PC-3 (cell line): Measurements from ENCODE around the gene FBXO4. TPM values are rescaled to one million over a fixed set of nuclear protein-coding genes. Genes with fewer than 3 reads are reported as not detected.
A peak's percentile ranks its signal among the peaks of the same experiment; 100 is the strongest.

Experiments
- ATAC-seq: fragments of 200-7000 bp; cut with Tn5 transposase; 2 replicates; pipeline ENCODE4 v1.9.1; 2020; ENCODE audit warnings: mild to moderate bottlenecking, moderate library complexity
- BruUV-seq: library from RNA; stranded (reverse); fragments of 400-500 nt; replicated peaks from 2 replicates; lab custom pipeline; 2021; lab: Mats Ljungman, UMichigan
- CTCF ChIA-PET: fragments of 300-600 bp; sonication (Branson Sonifier 250); formaldehyde crosslinking; loops from one replicate; lab custom pipeline; 2022; ENCODE audit warnings: antibody characterized with exemption; lab: Charles Lee
- POLR2A ChIA-PET: fragments of 300-600 bp; sonication (Branson Sonifier 250); formaldehyde crosslinking; loops from one replicate; lab custom pipeline; 2022; ENCODE audit warnings: antibody characterized with exemption; ENCODE audit not compliant: unreplicated experiment; lab: Charles Lee
- DNase-seq: peaks from one replicate; pipeline ENCODE4 v3.0.0-alpha.2; 2015
- H2AFZ ChIP-seq: fragments of 300-600 bp; sonication (generic); 2 replicates; pipeline ENCODE4 v1.6.0; 2016; ENCODE audit warnings: antibody characterized with exemption, low read length
- H3F3A ChIP-seq: fragments of 300-600 bp; sonication (generic); one replicate; pipeline ENCODE4 v1.6.0; 2017; ENCODE audit warnings: antibody characterized with exemption, low read length, control low read depth, mild to moderate bottlenecking; ENCODE audit not compliant: unreplicated experiment
- H3K27ac ChIP-seq: fragments of 300-600 bp; sonication (generic); 2 replicates; pipeline ENCODE4 v1.5.1; 2016; ENCODE audit warnings: mild to moderate bottlenecking, low read length
- H3K27me3 ChIP-seq: fragments of 300-600 bp; sonication (generic); 2 replicates; pipeline ENCODE4 v1.6.1; 2016; ENCODE audit warnings: low read length, mixed read lengths
- H3K36me3 ChIP-seq: fragments of 300-600 bp; sonication (generic); 2 replicates; pipeline ENCODE4 v1.6.1; 2016; ENCODE audit warnings: low read depth, mixed run types, low read length, mixed read lengths
- H3K4me1 ChIP-seq: fragments of 300-600 bp; sonication (generic); 2 replicates; pipeline ENCODE4 v1.5.1; 2016; ENCODE audit warnings: low read length; ENCODE audit not compliant: insufficient read depth
- H3K4me2 ChIP-seq: fragments of 300-600 bp; sonication (generic); 2 replicates; pipeline ENCODE4 v1.6.0; 2016; ENCODE audit warnings: low read length
- H3K4me3 ChIP-seq: fragments of 300-600 bp; sonication (generic); 2 replicates; pipeline ENCODE4 v1.5.1; 2016; ENCODE audit warnings: mild to moderate bottlenecking, low read length, mixed read lengths
- H3K79me2 ChIP-seq: fragments of 300-600 bp; sonication (generic); 2 replicates; pipeline ENCODE4 v1.6.1; 2017; ENCODE audit warnings: low read length, mixed read lengths
- H3K9ac ChIP-seq: fragments of 300-600 bp; sonication (generic); 2 replicates; pipeline ENCODE4 v1.6.0; 2016; ENCODE audit warnings: mild to moderate bottlenecking, low read length
- H3K9me2 ChIP-seq: fragments of 300-600 bp; sonication (generic); replicated peaks from 2 replicates; pipeline ENCODE4 v1.6.1; 2016; ENCODE audit warnings: mixed run types, low read length, mixed read lengths
- H3K9me3 ChIP-seq: fragments of 300-600 bp; sonication (generic); 2 replicates; pipeline ENCODE4 v1.6.1; 2016; ENCODE audit warnings: low read length, mixed read lengths
- H4K20me1 ChIP-seq: fragments of 300-600 bp; sonication (generic); 2 replicates; pipeline ENCODE4 v1.6.1; 2016; ENCODE audit warnings: low read length, mixed read lengths
- EZH2 ChIP-seq: fragments of 300-600 bp; sonication (generic); IDR thresholded peaks from one replicate; pipeline ENCODE4 v1.6.1; 2017; ENCODE audit warnings: antibody characterized with exemption, mild to moderate bottlenecking, low read length; ENCODE audit not compliant: unreplicated experiment
- EZH2phosphoT487 ChIP-seq: fragments of 300-600 bp; sonication (generic); IDR thresholded peaks from 2 replicates; pipeline ENCODE4 v1.6.1; 2018; ENCODE audit warnings: mild to moderate bottlenecking, antibody characterized with exemption, low read length, borderline replicate concordance
- intact Hi-C: fragments of 100-400 bp; cut with micrococcal nuclease; formaldehyde crosslinking; loops from 2 replicates; pipeline ENCODE4 v1.9.0; 2023
- total RNA-seq: library from RNA; depleted of rRNA; stranded (reverse); fragments of >200 nt; gene quantifications from 2 replicates; pipeline ENCODE4 v1.2.3, GENCODE V29; 2014
- TF ChIP-seq, protein P1 (sequence below): fragments of 300-600 bp; sonication (generic); conservative IDR thresholded peaks from 2 replicates; pipeline ENCODE4 v1.5.1; 2017; ENCODE audit warnings: antibody characterized with exemption, low read depth, mild to moderate bottlenecking, low read length

The FBXO4 gene
- total RNA-seq, 1 experiment from 2014 or later = 18.1 TPM

DNA sequence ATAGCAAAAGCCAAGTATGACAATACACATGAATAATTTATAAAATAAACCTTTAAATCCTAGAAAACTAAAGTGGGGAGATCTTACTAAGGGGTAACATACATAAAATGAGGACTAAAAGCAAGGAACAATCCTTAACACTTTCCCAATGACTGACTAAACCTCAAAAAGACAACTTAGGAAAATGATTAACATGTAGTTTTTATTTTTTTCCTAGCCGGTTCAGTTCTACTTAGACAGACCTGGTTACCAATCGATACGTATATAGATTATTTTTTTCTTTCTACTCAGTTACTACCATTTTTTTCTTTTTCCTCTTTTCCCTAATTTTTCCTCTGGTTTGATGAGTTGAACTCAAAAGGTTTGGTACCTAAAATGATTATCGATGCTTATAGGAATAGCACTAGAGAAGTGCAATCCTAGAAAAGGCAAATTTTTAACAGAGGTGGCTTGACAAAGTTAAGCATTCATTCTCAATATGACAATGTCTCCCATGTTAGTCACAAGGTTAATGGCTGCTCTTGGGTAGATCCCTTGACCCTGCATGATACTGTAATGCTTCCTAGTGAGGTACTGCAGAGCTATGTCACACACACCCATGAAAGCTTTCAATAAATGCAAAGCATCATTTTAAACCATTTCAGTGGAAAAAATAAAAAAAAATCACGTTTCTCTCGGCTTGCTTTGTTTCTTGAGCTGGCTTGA lies 41.5 kb downstream of the FBXO4 start:
- Histone ChIP-seq H3K9ac (no peak overlapping the region), H4K20me1 (no peaks in the 10 kb centered on the region), H3F3A (no peaks in the 10 kb centered on the region), H3K27me3 (no peaks in the 10 kb centered on the region), H3K4me1 (no peaks in the 10 kb centered on the region), H3K9me2 (no peaks in the 10 kb centered on the region), H3K27ac (no peak overlapping the region), H3K4me3 (no peak overlapping the region), H3K9me3 (0 out of 2 replicates have a peak, but pooled peaks cover under 1% of the 10 kb centered on the region), H2AFZ (no peak overlapping the region), H3K4me2 (no peak overlapping the region), H3K79me2 (no peaks in the 10 kb centered on the region), H3K36me3 (no peaks in the 10 kb centered on the region)
- no peak for DNase-seq
- ChIA-PET CTCF (no interaction called here), POLR2A (interaction anchor here (0.6 kb wide), 1 partner anchor 37 kb away, joined by 7 read pairs; no protein-coding TSS in a partner anchor)
- intact Hi-C loops = no loop called here
- ATAC-seq = no peak
- TF ChIP-seq, protein P1, sequence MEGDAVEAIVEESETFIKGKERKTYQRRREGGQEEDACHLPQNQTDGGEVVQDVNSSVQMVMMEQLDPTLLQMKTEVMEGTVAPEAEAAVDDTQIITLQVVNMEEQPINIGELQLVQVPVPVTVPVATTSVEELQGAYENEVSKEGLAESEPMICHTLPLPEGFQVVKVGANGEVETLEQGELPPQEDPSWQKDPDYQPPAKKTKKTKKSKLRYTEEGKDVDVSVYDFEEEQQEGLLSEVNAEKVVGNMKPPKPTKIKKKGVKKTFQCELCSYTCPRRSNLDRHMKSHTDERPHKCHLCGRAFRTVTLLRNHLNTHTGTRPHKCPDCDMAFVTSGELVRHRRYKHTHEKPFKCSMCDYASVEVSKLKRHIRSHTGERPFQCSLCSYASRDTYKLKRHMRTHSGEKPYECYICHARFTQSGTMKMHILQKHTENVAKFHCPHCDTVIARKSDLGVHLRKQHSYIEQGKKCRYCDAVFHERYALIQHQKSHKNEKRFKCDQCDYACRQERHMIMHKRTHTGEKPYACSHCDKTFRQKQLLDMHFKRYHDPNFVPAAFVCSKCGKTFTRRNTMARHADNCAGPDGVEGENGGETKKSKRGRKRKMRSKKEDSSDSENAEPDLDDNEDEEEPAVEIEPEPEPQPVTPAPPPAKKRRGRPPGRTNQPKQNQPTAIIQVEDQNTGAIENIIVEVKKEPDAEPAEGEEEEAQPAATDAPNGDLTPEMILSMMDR = no peak
- no peak for TF ChIP-seq EZH2phosphoT487
- TF ChIP-seq EZH2 = no peak
- BruUV-seq = no TSS peak

DNA sequence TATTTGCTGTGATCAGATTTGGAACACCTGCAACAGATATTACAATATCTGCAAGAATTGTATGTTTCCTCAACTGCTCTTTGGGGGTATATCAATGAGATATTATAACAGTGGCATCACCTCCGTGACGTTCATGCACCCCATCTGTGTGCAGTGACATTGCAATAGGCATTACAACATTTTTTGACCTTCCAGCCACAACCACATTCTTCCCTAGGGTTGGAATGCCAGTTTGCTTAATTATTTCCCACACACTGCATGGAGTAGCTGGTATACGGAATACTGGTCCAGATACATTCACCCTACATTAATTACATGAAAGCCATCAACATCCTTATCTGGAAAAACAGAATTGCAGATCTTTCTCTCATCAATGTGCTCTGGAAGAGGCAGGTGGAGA lies 42.3 kb downstream of the FBXO4 start:
- Histone ChIP-seq H3K27ac (no peak overlapping the region), H3K79me2 (no peaks in the 10 kb centered on the region), H3K36me3 (no peaks in the 10 kb centered on the region), H3K27me3 (no peaks in the 10 kb centered on the region), H3K9ac (no peak overlapping the region), H2AFZ (no peak overlapping the region), H4K20me1 (no peaks in the 10 kb centered on the region), H3K4me1 (no peaks in the 10 kb centered on the region), H3K9me3 (no peaks in the 10 kb centered on the region), H3K4me3 (no peak overlapping the region), H3F3A (no peaks in the 10 kb centered on the region), H3K9me2 (no peaks in the 10 kb centered on the region), H3K4me2 (no peak overlapping the region)
- no peak for TF ChIP-seq EZH2
- TF ChIP-seq, protein P1 = no peak
- DNase-seq (no peak), ATAC-seq (no peak)
- ChIA-PET CTCF (no interaction called here), POLR2A (interaction anchor here (0.6 kb wide), 1 partner anchor 142 kb away, joined by 16 read pairs; no protein-coding TSS in a partner anchor)
- BruUV-seq = no TSS peak
- intact Hi-C loops = no loop called here

DNA sequence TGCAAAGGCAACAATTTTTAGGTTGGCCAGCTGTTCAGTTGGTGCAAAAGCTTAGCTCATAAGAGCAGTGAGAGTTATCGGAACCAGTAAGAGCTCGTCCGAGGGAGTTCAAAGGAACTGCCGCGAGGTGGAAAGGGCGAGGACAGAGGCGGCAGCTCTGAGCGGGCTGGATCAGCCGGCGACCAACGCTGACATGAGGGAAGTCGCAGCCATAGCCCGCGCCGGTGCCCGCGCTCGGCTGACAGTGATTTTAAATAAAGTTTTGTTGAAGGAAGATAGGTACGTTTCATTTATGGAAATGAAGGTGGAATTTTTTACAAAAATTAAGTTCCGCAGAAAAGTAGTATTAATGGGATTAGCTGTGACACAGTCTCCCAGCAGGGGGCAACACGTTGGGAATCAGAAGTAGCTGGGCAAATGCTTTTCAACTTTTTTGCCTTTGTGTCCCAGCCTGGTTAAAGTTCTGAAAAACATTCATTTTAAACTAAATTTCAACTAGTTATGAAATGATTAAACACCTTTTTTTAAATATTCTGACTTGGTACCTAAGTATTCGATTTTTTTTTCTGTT lies 43.2 kb downstream of the FBXO4 start:
- Histone ChIP-seq H3K4me3 (no peak overlapping the region), H3K36me3 (no peaks in the 10 kb centered on the region), H3K9me2 (no peaks in the 10 kb centered on the region), H3F3A (no peaks in the 10 kb centered on the region), H3K4me2 (no peak overlapping the region), H2AFZ (no peak overlapping the region), H3K27me3 (no peaks in the 10 kb centered on the region), H4K20me1 (no peaks in the 10 kb centered on the region), H3K79me2 (no peaks in the 10 kb centered on the region), H3K4me1 (no peaks in the 10 kb centered on the region), H3K27ac (no peak overlapping the region), H3K9ac (no peak overlapping the region), H3K9me3 (no peaks in the 10 kb centered on the region)
- DNase-seq (no peak), ATAC-seq (no peak)
- intact Hi-C loops = no loop called here
- no TSS peak for BruUV-seq
- ChIA-PET CTCF (interaction anchor here (0.7 kb wide), 1 partner anchor 9 kb away, joined by 3 read pairs; no protein-coding TSS in a partner anchor), POLR2A (interaction anchor here (0.6 kb wide), 2 partner anchors 141 to 709 kb away, joined by 4 to 16 read pairs; no protein-coding TSS in a partner anchor)
- TF ChIP-seq EZH2phosphoT487 = no peak
- TF ChIP-seq EZH2 = no peak
- TF ChIP-seq, protein P1 = peak; percentile 63
